ENCODE data around the gene LMBRD1.
"Not testable (repeated sequence)": the region's sequence is repeated elsewhere in the genome, so short reads cannot be mapped to it uniquely, and the experiment has no call there.

DNA sequence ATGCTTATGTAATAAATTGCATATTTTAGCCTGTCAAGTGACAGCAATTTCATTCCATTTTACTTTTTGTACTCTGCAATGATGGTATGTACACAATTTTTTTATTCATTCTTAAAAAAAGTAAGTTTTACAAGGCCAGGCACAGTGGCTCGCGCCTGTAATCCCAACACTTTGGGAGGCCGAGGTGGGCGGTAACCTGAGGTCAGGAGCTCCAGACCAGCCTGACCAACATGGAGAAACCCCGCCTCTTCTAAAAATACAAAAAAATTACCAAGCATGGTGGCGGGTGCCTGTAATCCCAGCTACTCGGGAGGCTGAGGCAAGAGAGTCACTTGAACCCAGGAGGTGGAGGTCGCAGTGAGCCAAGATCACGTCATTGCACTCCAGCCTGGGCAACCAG lies 130.0 kb downstream of the LMBRD1 start:
- TF ChIP-seq TARDBP (IDR thresholded peaks at IDR 0.05); SUZ12 (IDR thresholded peaks at IDR 0.05); LEF1 (IDR thresholded peaks at IDR 0.05; ENCODE audit: borderline replicate concordance); BHLHE40 (IDR thresholded peaks at IDR 0.05; ENCODE audit: borderline replicate concordance); FOXK2 (IDR thresholded peaks at IDR 0.05); NFRKB (IDR thresholded peaks at IDR 0.05); CTBP1 (IDR thresholded peaks at IDR 0.05; ENCODE audit: borderline replicate concordance); FOXA1 (IDR thresholded peaks at IDR 0.05): not testable (repeated sequence)
